Nephron progenitor cell (in vitro differentiated cells): ENCODE measurements around the gene NCS1.

ENCODE experiments used
- DNase-seq: peaks from one replicate; pipeline ENCODE4 v3.0.0; 2021
- H3K27ac Mint-ChIP-seq: 2 replicates; pipeline ENCODE4 v1.8.0; 2021; ENCODE audit warnings: mild to moderate bottlenecking, moderate library complexity, mixed read lengths
- H3K27me3 Mint-ChIP-seq: 2 replicates; pipeline ENCODE4 v1.8.0; 2021; ENCODE audit warnings: mild to moderate bottlenecking, low read depth, mixed read lengths; ENCODE audit not compliant: poor library complexity
- H3K36me3 Mint-ChIP-seq: 2 replicates; pipeline ENCODE4 v1.8.0; 2021; ENCODE audit warnings: low read depth, mixed read lengths
- H3K4me1 Mint-ChIP-seq: 2 replicates; pipeline ENCODE4 v1.8.0; 2021; ENCODE audit warnings: mixed read lengths
- H3K4me3 Mint-ChIP-seq: 2 replicates; pipeline ENCODE4 v1.8.0; 2021; ENCODE audit warnings: mild to moderate bottlenecking, moderate library complexity, mixed read lengths
- H3K9me3 Mint-ChIP-seq: 2 replicates; pipeline ENCODE4 v1.8.0; 2021; ENCODE audit warnings: mild to moderate bottlenecking, moderate library complexity, mixed read lengths
- CTCF ChIP-seq: fragments of 200-600 bp; sonication (generic); IDR thresholded peaks from 2 replicates; pipeline ENCODE4 v1.5.0; 2021; ENCODE audit warnings: antibody characterized with exemption

Gene NCS1

GRCh38 chr9:130283539-130284248, 111.5 kb downstream of the NCS1 start:
- Mint-ChIP-seq H3K27ac (no peak overlapping the region), H3K4me3 (no peak overlapping the region), H3K9me3 (no peaks in the 10 kb centered on the region), H3K36me3 (no peaks in the 10 kb centered on the region), H3K4me1 (peaks cover 43% of the 10 kb centered on the region), H3K27me3 (peaks cover 56% of the 10 kb centered on the region)
- TF ChIP-seq CTCF = no peak
- DNase-seq = no peak

GRCh38 chr9:130284249-130284625, 112.0 kb downstream of the NCS1 start:
- peaks cover 47% of the 10 kb centered on the region for H3K4me1 Mint-ChIP-seq
- no peak for TF ChIP-seq CTCF
- peaks cover 60% of the 10 kb centered on the region for H3K27me3 Mint-ChIP-seq
- no peak overlapping the region for H3K4me3 Mint-ChIP-seq
- H3K9me3 Mint-ChIP-seq = no peaks in the 10 kb centered on the region
- H3K27ac Mint-ChIP-seq = no peak overlapping the region
- H3K36me3 Mint-ChIP-seq = no peaks in the 10 kb centered on the region
- DNase-seq = no peak

DNA sequence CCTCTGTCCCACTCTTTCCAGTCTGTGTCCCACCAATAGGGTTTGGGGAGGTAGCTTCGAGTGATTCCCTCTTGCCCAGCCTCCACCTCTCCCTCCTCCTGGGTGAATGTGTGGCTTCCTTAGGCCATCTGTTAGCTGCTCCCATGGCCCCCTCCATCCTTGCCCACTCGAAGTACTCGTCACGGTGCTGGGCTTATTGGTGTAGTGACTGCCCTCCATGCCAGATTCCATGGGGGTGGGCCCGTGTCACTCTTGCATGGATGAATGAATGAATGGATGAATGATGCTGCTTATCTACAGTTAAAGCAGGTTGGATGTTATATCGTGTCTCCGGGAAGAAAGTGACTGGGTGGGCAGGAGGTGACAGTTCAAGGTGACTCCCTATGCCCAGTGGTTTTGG, 112.5 kb downstream of the NCS1 start:
- Mint-ChIP-seq H3K27ac (no peak overlapping the region), H3K36me3 (no peaks in the 10 kb centered on the region), H3K27me3 (peaks cover 59% of the 10 kb centered on the region), H3K4me1 (peaks cover 47% of the 10 kb centered on the region), H3K4me3 (no peak overlapping the region), H3K9me3 (no peaks in the 10 kb centered on the region)
- no peak for TF ChIP-seq CTCF
- no peak for DNase-seq

- no peak for DNase-seq
- H3K9me3 Mint-ChIP-seq = no peaks in the 10 kb centered on the region
- no peak for TF ChIP-seq CTCF
- H3K27me3 Mint-ChIP-seq = peaks cover 58% of the 10 kb centered on the region
- H3K4me1 Mint-ChIP-seq = peaks cover 50% of the 10 kb centered on the region
- H3K27ac Mint-ChIP-seq = peak overlapping the region; percentile 45
- H3K36me3 Mint-ChIP-seq = no peaks in the 10 kb centered on the region
- H3K4me3 Mint-ChIP-seq = no peak overlapping the region
Observed at GRCh38 chr9:130285271-130285670, 113.1 kb downstream of the NCS1 start.

GRCh38 chr9:130286072-130286770, 114.0 kb downstream of the NCS1 start:
- Mint-ChIP-seq H3K27ac (no peak overlapping the region), H3K9me3 (no peaks in the 10 kb centered on the region), H3K27me3 (peaks cover 54% of the 10 kb centered on the region), H3K4me3 (no peak overlapping the region), H3K36me3 (no peaks in the 10 kb centered on the region), H3K4me1 (peaks cover 55% of the 10 kb centered on the region)
- DNase-seq = no peak
- no peak for TF ChIP-seq CTCF
